Spleen (tissue), 7 donors: Measurements from ENCODE around the gene DNAH12.

Experiments used
- CTCF ChIP-seq, 11 experiments: fragments of 200-600 bp in 7 of 11; fragments of 450-650 bp in 4 of 11; sonication (generic) in 4 of 11; IDR thresholded peaks in 8 of 11; conservative IDR thresholded peaks in 3 of 11; 1 replicate in 7 of 11; 2 replicates in 4 of 11; pipeline versions ENCODE4 v1.4.0 to v1.8.0; 2016 to 2021; ENCODE audit warnings: antibody characterized with exemption in 11 of 11, inconsistent platforms in 4 of 11, mild to moderate bottlenecking in 1 of 11
- POLR2A ChIP-seq, 3 donors: fragments of 450-650 bp; IDR thresholded peaks; one replicate each; pipeline ENCODE4 v1.5.1; 2017; ENCODE audit warnings: antibody characterized with exemption in 3 of 3, mild to moderate bottlenecking in 1 of 3
- donor health status: DM: no; HTN: no; CAD: no; lungs with moderate emphysema.
- donor health status: DM: no; HTN: no; CAD: no.
- donor health status: DM: no; HTN: no; CAD: no.

- TF ChIP-seq CTCF (IDR thresholded peaks at IDR 0.05 in 8 of 11, conservative IDR thresholded peaks at IDR 0.05 in 3 of 11) (no peak), POLR2A (IDR thresholded peaks at IDR 0.05) (no peak)
Measured at GRCh38 chr3:57393977-57394376, 150.2 kb downstream of the DNAH12 start.
